ES-I3 (cell line): Measurements from ENCODE around the gene CKAP4.
A peak's percentile ranks its signal among the peaks of the same experiment; 100 is the strongest.
"Not testable (repeated sequence)": the region's sequence is repeated elsewhere in the genome, so short reads cannot be mapped to it uniquely, and the experiment has no call there.

Source experiments
- H3K36me3 ChIP-seq: 2 replicates; pipeline ENCODE4 v1.6.1; 2013; ENCODE audit warnings: mild to moderate bottlenecking, low read length, control low read depth, moderate library complexity; ENCODE audit not compliant: insufficient read depth
- H3K4me1 ChIP-seq: 2 replicates; pipeline ENCODE4 v1.6.1; 2013; ENCODE audit warnings: mild to moderate bottlenecking, control low read depth, low read length; ENCODE audit not compliant: insufficient read depth
- H3K9ac ChIP-seq: 2 replicates; pipeline ENCODE4 v1.6.1; 2013; ENCODE audit warnings: low read depth, mild to moderate bottlenecking, low read length, moderate library complexity
- H3K9me3 ChIP-seq: 2 replicates; pipeline ENCODE4 v1.6.1; 2013; ENCODE audit warnings: mild to moderate bottlenecking, low read length, moderate library complexity; ENCODE audit not compliant: control insufficient read depth, insufficient read depth

The CKAP4 gene

GRCh38 chr12:106247674-106248311 lies at the start of gene CKAP4:
TSS of gene CKAP4 (minus strand) at chr12:106248020. CDS start at chr12:106247851, 169 bp downstream.
- Histone ChIP-seq H3K9ac (peak within 1 kb of the TSS; percentile 76), H3K4me1 (peaks cover 10% of the 10 kb centered on the region; the same call in 1 of the 2 replicates), H3K36me3 (no peaks in the 10 kb centered on the region; the same call in 1 of the 2 replicates), H3K9me3 (no peaks in the 10 kb centered on the region)

- Histone ChIP-seq H3K36me3 (no peaks in the 10 kb centered on the region), H3K9ac (no peak overlapping the region), H3K9me3 (no peaks in the 10 kb centered on the region), H3K4me1 (peaks cover 11% of the 10 kb centered on the region; the same call in 1 of the 2 replicates)
Measured at GRCh38 chr12:106297075-106297474, 49.3 kb upstream of the CKAP4 start.

GRCh38 chr12:106296179-106296877 lies 48.5 kb upstream of the CKAP4 start:
- peaks cover 8% of the 10 kb centered on the region; the same call in 1 of the 2 replicates for H3K4me1 ChIP-seq
- no peaks in the 10 kb centered on the region for H3K36me3 ChIP-seq
- H3K9me3 ChIP-seq, result no peaks in the 10 kb centered on the region
- H3K9ac ChIP-seq, result no peak overlapping the region

- H3K36me3 ChIP-seq, result no peaks in the 10 kb centered on the region
- no peaks in the 10 kb centered on the region for H3K9me3 ChIP-seq
- H3K4me1 ChIP-seq, result no peaks in the 10 kb centered on the region
- H3K9ac ChIP-seq, result no peak overlapping the region
Measured at GRCh38 chr12:106292339-106292738, 44.5 kb upstream of the CKAP4 start.

GRCh38 chr12:106291342-106291741 lies 43.5 kb upstream of the CKAP4 start:
- Histone ChIP-seq H3K36me3 (no peaks in the 10 kb centered on the region), H3K9ac (no peak overlapping the region), H3K4me1 (no peaks in the 10 kb centered on the region), H3K9me3 (no peaks in the 10 kb centered on the region)

GRCh38 chr12:106290666-106291065 lies 42.8 kb upstream of the CKAP4 start:
- H3K9me3 ChIP-seq, result no peaks in the 10 kb centered on the region
- H3K36me3 ChIP-seq, result no peaks in the 10 kb centered on the region
- no peaks in the 10 kb centered on the region for H3K4me1 ChIP-seq
- no peak overlapping the region for H3K9ac ChIP-seq

- Histone ChIP-seq H3K9me3 (no peaks in the 10 kb centered on the region), H3K4me1 (no peaks in the 10 kb centered on the region), H3K36me3 (no peaks in the 10 kb centered on the region), H3K9ac (no peak overlapping the region)
Measured at GRCh38 chr12:106289196-106289681, 41.4 kb upstream of the CKAP4 start.

GRCh38 chr12:106288494-106289195 lies 40.8 kb upstream of the CKAP4 start:
- Histone ChIP-seq H3K36me3 (no peaks in the 10 kb centered on the region), H3K9ac (no peak overlapping the region)

GRCh38 chr12:106288101-106288493 lies 40.3 kb upstream of the CKAP4 start:
- no peaks in the 10 kb centered on the region for H3K9me3 ChIP-seq
- H3K36me3 ChIP-seq, result no peaks in the 10 kb centered on the region
- H3K9ac ChIP-seq, result no peak overlapping the region
- H3K4me1 ChIP-seq, result no peaks in the 10 kb centered on the region

More at GRCh38 chr12:106288494-106289195, 40.8 kb upstream of the CKAP4 start:
- H3K9me3 ChIP-seq, result no peaks in the 10 kb centered on the region
- H3K4me1 ChIP-seq, result no peaks in the 10 kb centered on the region

GRCh38 chr12:106287364-106287763 lies 39.5 kb upstream of the CKAP4 start:
- no peak overlapping the region for H3K9ac ChIP-seq
- H3K4me1 ChIP-seq, result no peaks in the 10 kb centered on the region
- no peaks in the 10 kb centered on the region for H3K36me3 ChIP-seq
- H3K9me3 ChIP-seq, result no peaks in the 10 kb centered on the region

GRCh38 chr12:106286576-106287162 lies 38.8 kb upstream of the CKAP4 start:
- H3K4me1 ChIP-seq, H3K9me3 ChIP-seq, H3K9ac ChIP-seq, H3K36me3 ChIP-seq: not testable (repeated sequence)

GRCh38 chr12:106285982-106286381 lies 38.2 kb upstream of the CKAP4 start:
- Histone ChIP-seq H3K4me1 (no peaks in the 10 kb centered on the region), H3K9me3 (no peaks in the 10 kb centered on the region), H3K9ac (no peak overlapping the region), H3K36me3 (no peaks in the 10 kb centered on the region)

- no peaks in the 10 kb centered on the region for H3K4me1 ChIP-seq
- no peaks in the 10 kb centered on the region for H3K36me3 ChIP-seq
- H3K9ac ChIP-seq, result no peak overlapping the region
- H3K9me3 ChIP-seq, result no peaks in the 10 kb centered on the region
Measured at GRCh38 chr12:106284358-106285105, 36.7 kb upstream of the CKAP4 start.
